Measurements from ENCODE around the gene INO80D.

GRCh38 chr2:206105541-206105940 is 19.6 kb upstream of the INO80D start:
- no peak for TF ChIP-seq CTCF (IDR thresholded peaks at IDR 0.05)
- no peak for TF ChIP-seq POLR2A (IDR thresholded peaks at IDR 0.05)

All from Peyer's patch (tissue), 4 donors.